Keratinocyte (primary cell): Measurements from ENCODE around the gene PLXNB1. TPM values are rescaled to one million over a fixed set of nuclear protein-coding genes. Genes with fewer than 3 reads are reported as not detected.

Source experiments
- DNase-seq: peaks from one replicate; pipeline ENCODE4 v3.0.0-alpha.2; 2011; ENCODE audit warnings: low read depth, missing footprints, low spot score
- FAIRE-seq: peaks from 2 replicates; lab custom pipeline; 2011; peaks lifted over from hg19 to GRCh38; lab: Jason Lieb, UNC
- H2AFZ ChIP-seq: 2 replicates; pipeline ENCODE4 v1.6.0; 2012; ENCODE audit warnings: low read length, control low read depth, inconsistent platforms; ENCODE audit not compliant: control insufficient read depth
- H3K27ac ChIP-seq: 2 replicates; pipeline ENCODE4 v1.5.1; 2011; ENCODE audit warnings: low read length; ENCODE audit not compliant: control insufficient read depth, insufficient read depth
- H3K27me3 ChIP-seq: 3 replicates; pipeline ENCODE4 v1.6.0; 2011; ENCODE audit warnings: low read length; ENCODE audit not compliant: control insufficient read depth, insufficient read depth; ENCODE audit errors: extremely low read depth
- H3K36me3 ChIP-seq, 2 experiments: 2 replicates in 1 of 2; 3 replicates in 1 of 2; pipeline ENCODE4 v1.5.1; 2011; ENCODE audit warnings: low read length in 2 of 2, mild to moderate bottlenecking in 1 of 2; ENCODE audit not compliant: control insufficient read depth in 2 of 2, insufficient read depth in 2 of 2; ENCODE audit errors: extremely low read depth in 1 of 2
- H3K4me1 ChIP-seq: 3 replicates; pipeline ENCODE4 v1.5.1; 2011; ENCODE audit warnings: low read length; ENCODE audit not compliant: control insufficient read depth, insufficient read depth; ENCODE audit errors: extremely low read depth
- H3K4me2 ChIP-seq: 3 replicates; pipeline ENCODE4 v1.6.0; 2011; ENCODE audit warnings: low read depth, low read length; ENCODE audit not compliant: control insufficient read depth, insufficient read depth; ENCODE audit errors: extremely low read depth
- H3K4me3 ChIP-seq, 3 experiments: fragments of 200-600 bp in 1 of 3; sonication (generic) in 1 of 3; 2 replicates in 2 of 3; 3 replicates in 1 of 3; pipeline ENCODE4 v1.5.1; 2011 to 2016; ENCODE audit warnings: low read length in 3 of 3, mild to moderate bottlenecking in 3 of 3, control low read depth in 2 of 3, inconsistent platforms in 1 of 3, low read depth in 1 of 3, mixed read lengths in 1 of 3, mixed run types in 1 of 3, moderate library complexity in 1 of 3; ENCODE audit not compliant: control insufficient read depth in 2 of 3, insufficient read depth in 2 of 3; ENCODE audit errors: extremely low read depth in 1 of 3
- H3K79me2 ChIP-seq: 2 replicates; pipeline ENCODE4 v1.6.0; 2012; ENCODE audit warnings: low read length; ENCODE audit not compliant: control insufficient read depth, insufficient read depth
- H3K9ac ChIP-seq: 3 replicates; pipeline ENCODE4 v1.6.0; 2011; ENCODE audit warnings: low read length; ENCODE audit not compliant: control insufficient read depth, insufficient read depth; ENCODE audit errors: extremely low read depth
- H3K9me1 ChIP-seq: 3 replicates; pipeline ENCODE4 v1.6.0; 2011; ENCODE audit warnings: low read length; ENCODE audit not compliant: control insufficient read depth, insufficient read depth; ENCODE audit errors: extremely low read depth
- H3K9me3 ChIP-seq: 2 replicates; pipeline ENCODE4 v1.5.1; 2012; ENCODE audit warnings: low read depth, low read length; ENCODE audit not compliant: control insufficient read depth
- H4K20me1 ChIP-seq: 3 replicates; pipeline ENCODE4 v1.6.0; 2011; ENCODE audit warnings: low read length; ENCODE audit not compliant: control insufficient read depth, insufficient read depth; ENCODE audit errors: extremely low read depth
- CTCF ChIP-seq, 3 experiments: IDR thresholded peaks in 1 of 3; conservative IDR thresholded peaks in 1 of 3; optimal IDR thresholded peaks in 1 of 3; 2 replicates in 2 of 3; 3 replicates in 1 of 3; pipeline versions ENCODE3 to v1.5.1; 2011; ENCODE audit warnings: low read length in 3 of 3, mild to moderate bottlenecking in 3 of 3, moderate library complexity in 2 of 3, control low read depth in 1 of 3, inconsistent platforms in 1 of 3; ENCODE audit not compliant: insufficient read depth in 2 of 3; ENCODE audit errors: extremely low read depth in 1 of 3
- EZH2 ChIP-seq: IDR thresholded peaks from one replicate; pipeline ENCODE4 v1.6.1; 2012; ENCODE audit warnings: inconsistent platforms, mild to moderate bottlenecking, low read length, moderate library complexity
- dilution Hi-C: fragments of 300-500 bp; cut with MboI; formaldehyde crosslinking; loops from one replicate; pipeline ENCODE4 v1.7.0; 2020; ENCODE audit warnings: low sequenced_read_pairs; ENCODE audit not compliant: extremely low pct_ligation_motif_present
- polyA plus RNA-seq, 5 experiments: library from polyadenylated mRNA; depleted of rRNA in 3 of 5; stranded (reverse) in 3 of 5; stranded (forward) in 1 of 5; unstranded in 1 of 5; fragments of >200 nt; gene quantifications; 1 replicate in 1 of 5; 2 replicates in 3 of 5; 3 replicates in 1 of 5; pipeline versions ENCODE4 v1.2.1 to v1.2.3, GENCODE V29; 2011 to 2012; ENCODE audit warnings: missing spikeins in 2 of 5, low read depth in 1 of 5, low replicate concordance in 1 of 5

PLXNB1 gene
- polyA plus RNA-seq, 1 donor (not counting 4 experiments of a cell fraction or from before 2014, with no cell fraction given), result 83.0 TPM

- Histone ChIP-seq H3K9me3 (no peaks in the 10 kb centered on the region), H3K4me2 (peak overlapping the region; percentile 63), H3K27ac (peak overlapping the region; percentile 98), H2AFZ (peak overlapping the region; percentile 38), H3K36me3 (peaks cover 8 to 27% of the 10 kb centered on the region in 2 experiments), H3K79me2 (peaks cover 44% of the 10 kb centered on the region), H3K9ac (peak overlapping the region; percentile 93), H4K20me1 (no peaks in the 10 kb centered on the region), H3K27me3 (no peaks in the 10 kb centered on the region), H3K4me1 (peaks cover 34% of the 10 kb centered on the region), H3K4me3 (peak overlapping the region; percentile 35 to 64 (median 56)), H3K9me1 (no peaks in the 10 kb centered on the region)
- dilution Hi-C loops, result no loop called here
- TF ChIP-seq EZH2, result no peak
- TF ChIP-seq CTCF (optimal IDR thresholded peaks at IDR 0.05 in 1 of 3, IDR thresholded peaks at IDR 0.05 in 1 of 3, conservative IDR thresholded peaks at IDR 0.05 in 1 of 3; ENCODE audit: extremely low read depth in 1 of 3, insufficient read depth in 2 of 3, low read length in 3 of 3), result no peak
- FAIRE-seq (no peak), DNase-seq (no peak)
Observed at GRCh38 chr3:48466386-48467109, 36.7 kb upstream of the PLXNB1 start.

- FAIRE-seq (peak; percentile 89), DNase-seq (peak; percentile 95)
- Histone ChIP-seq H2AFZ (peak overlapping the region; percentile 38), H3K79me2 (peaks cover 40% of the 10 kb centered on the region), H3K9me3 (no peaks in the 10 kb centered on the region), H3K9ac (peak overlapping the region; percentile 93), H3K27me3 (no peaks in the 10 kb centered on the region), H3K27ac (peak overlapping the region; percentile 98), H3K4me1 (peaks cover 31% of the 10 kb centered on the region), H4K20me1 (no peaks in the 10 kb centered on the region), H3K4me3 (peak overlapping the region; percentile 35 to 64 (median 56)), H3K9me1 (no peaks in the 10 kb centered on the region), H3K4me2 (peak overlapping the region; percentile 63), H3K36me3 (peaks cover 11 to 35% of the 10 kb centered on the region in 2 experiments)
- TF ChIP-seq CTCF (optimal IDR thresholded peaks at IDR 0.05 in 1 of 3, IDR thresholded peaks at IDR 0.05 in 1 of 3, conservative IDR thresholded peaks at IDR 0.05 in 1 of 3; ENCODE audit: extremely low read depth in 1 of 3, insufficient read depth in 2 of 3, low read length in 3 of 3), result peak in 2 of 3 experiments; percentile 55 to 62
- no peak for TF ChIP-seq EZH2
- dilution Hi-C loops, result no loop called here
Observed at GRCh38 chr3:48465531-48466378, 35.9 kb upstream of the PLXNB1 start.
